ENCODE measurements around the gene PGAP6. TPM values are rescaled to one million over a fixed set of nuclear protein-coding genes. Genes with fewer than 3 reads are reported as not detected.
"Not testable (repeated sequence)": the region's sequence is repeated elsewhere in the genome, so short reads cannot be mapped to it uniquely, and the experiment has no call there.

PGAP6 gene
- total RNA-seq, 1 donor from 2014 or later, result 92.8 TPM

DNA sequence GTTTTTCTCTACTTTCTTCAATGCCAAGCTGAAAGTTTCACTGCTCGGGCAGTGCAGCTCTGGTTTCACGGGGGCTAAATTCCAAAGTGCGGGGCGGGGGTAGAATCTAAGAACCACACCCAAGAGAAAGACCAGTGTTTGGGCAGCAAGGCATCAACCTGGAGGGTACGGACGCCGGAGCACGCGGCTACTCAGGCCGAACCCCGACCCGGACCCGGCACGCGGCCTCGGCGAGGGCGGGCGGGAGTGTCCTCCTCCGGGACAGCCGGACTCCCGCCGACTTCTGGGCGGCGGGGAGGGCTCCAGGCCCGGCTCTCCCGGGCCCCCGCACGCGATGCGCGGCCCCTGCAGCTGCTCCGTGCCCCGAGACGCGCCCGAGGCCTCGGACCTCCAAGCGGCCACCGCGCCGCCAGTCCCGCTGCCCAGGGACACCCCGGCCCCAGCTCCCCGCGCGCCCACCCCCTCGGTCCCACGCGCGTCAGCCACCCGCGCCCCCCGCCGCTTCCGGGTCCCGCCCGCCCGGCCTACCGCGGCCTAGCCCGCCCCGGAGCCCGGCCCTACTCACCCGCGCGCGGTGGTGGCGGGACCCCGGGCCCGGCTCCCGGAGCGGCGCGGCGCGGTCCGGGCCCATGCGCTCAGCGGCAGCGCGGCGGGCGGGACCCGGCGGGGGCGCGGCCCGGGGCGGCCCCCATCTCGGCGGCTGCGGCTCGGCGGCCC, 29.8 kb downstream of the PGAP6 start:
- DNase-seq (ENCODE audit: low read depth), result no peak

GRCh38 chr16:350203-350602, 31.6 kb downstream of the PGAP6 start:
- no peak for DNase-seq (ENCODE audit: low read depth)

- peak; percentile 55 for DNase-seq (ENCODE audit: low read depth)
Observed at GRCh38 chr16:349211-349610, 32.6 kb downstream of the PGAP6 start.

DNA sequence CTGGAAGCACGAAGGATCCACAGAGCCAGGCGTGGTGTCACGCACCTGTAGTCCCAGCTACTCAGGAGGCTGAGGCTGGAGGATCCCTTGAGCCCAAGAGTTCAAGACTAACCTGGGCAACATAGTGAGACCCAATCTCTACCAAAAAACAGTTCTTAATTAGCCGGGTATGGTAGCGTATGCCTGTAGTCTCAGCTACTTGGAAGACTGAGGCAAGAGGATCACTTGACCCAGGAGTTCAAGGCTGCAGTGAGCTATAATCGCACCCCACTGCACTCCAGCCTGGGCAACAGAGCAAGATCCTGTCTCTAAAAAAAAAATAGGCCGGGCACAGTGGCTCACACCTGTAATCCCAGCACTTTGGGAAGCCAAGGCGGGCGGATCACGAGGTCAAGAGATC, 33.3 kb downstream of the PGAP6 start:
- DNase-seq (ENCODE audit: low read depth), result not testable (repeated sequence)

DNA sequence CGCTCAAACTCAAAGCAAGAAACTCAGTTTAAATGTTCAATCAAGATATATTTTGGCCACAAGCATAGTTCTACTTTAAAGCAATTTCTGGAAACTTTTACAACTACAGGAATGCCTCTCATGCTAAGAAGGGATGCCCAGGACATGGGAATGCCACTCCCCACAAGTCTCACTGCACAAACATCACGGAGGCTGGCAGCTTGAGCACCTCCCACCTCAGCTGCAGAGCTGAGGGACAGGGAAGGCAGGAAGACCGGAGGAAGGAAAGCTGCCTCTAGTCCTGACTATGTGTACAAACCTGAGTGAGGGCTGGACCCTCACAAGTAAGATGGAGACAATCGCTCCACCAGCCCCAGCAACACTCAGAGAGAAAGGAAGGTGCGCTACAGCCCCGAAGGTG, 34.6 kb downstream of the PGAP6 start:
- no peak for DNase-seq (ENCODE audit: low read depth)

GRCh38 chr16:346587-346986, 35.2 kb downstream of the PGAP6 start:
- DNase-seq (ENCODE audit: low read depth), result peak; percentile 16

- DNase-seq (ENCODE audit: low read depth), result no peak
Observed at GRCh38 chr16:345772-346171, 36.0 kb downstream of the PGAP6 start.

DNA sequence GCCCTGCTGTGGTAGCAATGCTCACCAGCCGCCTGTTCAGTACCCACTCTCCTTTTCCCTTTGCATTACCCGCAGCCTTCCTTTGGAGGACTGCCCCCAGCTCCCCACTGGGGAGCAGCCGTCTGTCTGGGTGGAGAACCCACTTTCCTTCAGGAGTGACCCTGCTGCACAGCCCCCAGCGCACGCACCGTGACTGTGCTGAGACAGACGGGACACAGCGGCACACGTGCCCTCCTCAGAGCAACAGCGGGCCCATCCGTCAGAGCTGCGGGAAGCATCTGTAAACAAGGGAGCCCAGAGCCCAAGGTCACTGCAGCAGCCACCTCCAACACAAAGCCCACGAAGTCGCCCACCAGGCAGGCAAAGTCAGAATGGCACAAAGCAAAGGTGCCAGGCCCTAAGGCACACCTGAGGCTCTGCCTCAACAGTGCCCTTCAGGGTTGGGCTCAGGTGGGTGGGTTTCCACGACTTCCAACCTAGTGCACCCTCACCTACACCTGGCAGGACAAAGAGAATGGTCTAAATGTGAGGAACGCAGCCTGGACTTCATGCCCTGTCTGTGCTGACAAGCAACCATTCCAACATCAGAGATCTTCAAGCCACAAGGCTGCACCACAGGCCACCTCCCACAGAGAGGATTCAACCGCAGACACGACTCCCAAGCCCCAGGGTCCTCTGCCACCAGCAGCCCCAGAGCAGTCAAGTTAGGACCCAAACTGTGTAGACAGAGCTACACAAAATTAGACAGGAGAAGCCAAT, 39.1 kb downstream of the PGAP6 start:
- DNase-seq (ENCODE audit: low read depth), result no peak

DNA sequence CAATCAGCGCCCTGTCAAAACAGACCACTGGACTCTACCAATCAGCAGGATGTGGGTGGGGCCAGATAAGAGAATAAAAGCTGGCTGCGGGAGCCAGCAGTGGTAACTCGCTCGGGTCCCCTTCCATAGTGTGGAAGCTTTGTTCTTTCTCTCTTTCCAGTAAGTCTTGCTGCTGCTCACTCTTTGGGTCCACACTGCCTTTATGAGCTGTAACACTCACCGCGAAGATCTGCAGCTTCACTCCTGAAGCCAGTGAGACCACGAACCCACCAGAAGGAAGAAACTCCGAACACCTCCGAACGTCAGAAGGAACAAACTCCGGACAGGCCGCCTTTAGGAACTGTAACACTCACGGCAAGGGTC, 39.8 kb downstream of the PGAP6 start:
- not testable (repeated sequence) for DNase-seq (ENCODE audit: low read depth)

- DNase-seq (ENCODE audit: low read depth), result not testable (repeated sequence)
Observed at GRCh38 chr16:341095-341973, 40.4 kb downstream of the PGAP6 start.

DNA sequence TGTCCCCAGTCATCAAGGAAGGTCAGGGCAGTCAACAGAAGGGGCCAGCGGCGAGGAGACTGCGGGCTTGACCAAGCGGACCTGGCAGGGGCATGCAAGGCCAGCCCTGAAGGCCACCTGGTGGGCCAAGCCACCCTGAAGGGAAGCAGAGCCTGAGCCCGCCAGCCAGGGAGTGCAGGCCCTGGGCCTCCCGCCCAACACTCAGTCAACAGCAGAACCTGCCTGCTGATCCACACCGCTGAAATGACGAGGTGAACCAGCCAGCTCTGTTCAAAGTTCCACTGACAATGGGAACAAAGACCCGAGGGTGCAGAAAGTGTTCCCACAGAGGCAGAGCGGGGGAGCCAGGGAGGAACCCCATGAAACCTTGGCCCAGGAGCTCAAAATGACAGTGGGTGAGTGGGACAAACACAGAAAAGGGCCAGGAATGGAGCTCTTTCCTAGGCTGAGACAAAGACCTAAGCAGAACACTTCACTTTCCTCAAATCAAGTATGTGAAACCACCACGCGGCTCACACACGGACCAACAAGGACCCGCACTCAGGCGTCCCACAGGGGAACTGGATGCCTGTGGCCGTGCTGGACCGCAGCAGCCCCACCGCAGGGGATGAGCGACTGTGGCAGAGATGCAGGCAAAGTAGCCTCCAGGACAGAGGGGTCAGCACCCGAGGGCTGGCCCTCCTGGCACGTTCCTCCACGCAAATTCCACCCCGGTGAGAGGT, 41.2 kb downstream of the PGAP6 start:
- DNase-seq (ENCODE audit: low read depth), result no peak

DNA sequence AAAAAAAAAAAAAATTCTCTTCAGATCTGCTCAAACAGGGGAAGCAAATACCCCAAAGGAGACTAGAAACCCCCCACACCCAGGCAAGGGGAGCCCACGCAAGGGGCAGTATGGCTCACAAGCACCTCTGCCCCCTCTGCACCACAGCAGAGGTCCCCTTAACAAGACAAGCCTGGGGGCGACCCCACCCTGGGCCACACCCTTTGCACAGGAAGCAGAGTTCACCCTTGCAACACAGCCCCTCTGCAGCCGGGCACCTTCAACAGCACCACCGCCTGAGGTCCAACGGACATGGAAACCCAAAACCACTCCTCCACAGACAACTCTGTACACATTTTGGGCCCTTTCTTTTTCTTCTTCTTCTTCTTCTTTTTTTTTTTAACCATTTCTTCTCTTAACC, 42.1 kb downstream of the PGAP6 start:
- DNase-seq (ENCODE audit: low read depth), result no peak

DNA sequence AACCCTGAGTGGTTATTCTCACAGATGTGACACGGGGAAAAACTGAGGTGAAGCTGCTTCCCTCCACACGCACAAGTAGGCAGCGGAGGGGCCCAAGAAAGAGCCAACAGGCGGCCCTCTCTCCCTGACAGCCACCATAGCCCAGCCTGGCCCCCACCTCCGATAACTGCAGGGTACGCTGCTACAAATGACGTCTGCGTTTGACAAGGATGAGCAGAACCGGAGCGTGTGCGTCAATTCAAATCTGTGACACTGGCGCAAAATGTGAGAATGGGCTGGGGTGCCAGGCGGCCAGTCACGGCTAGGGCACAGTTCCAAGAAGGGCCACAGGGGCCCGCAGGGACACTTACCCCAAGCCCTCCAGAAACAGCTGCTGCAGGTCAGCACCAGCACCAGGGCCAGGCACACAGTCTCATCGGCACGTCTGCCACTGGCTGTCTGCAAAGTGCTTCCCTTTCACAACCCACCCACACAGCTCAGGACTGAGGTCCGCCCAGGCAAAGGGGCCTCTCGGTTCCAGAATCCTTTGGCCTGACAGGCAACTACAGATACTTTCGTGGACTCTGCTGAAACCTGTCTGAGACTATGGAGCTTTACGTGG, 43.7 kb downstream of the PGAP6 start:
- no peak for DNase-seq (ENCODE audit: low read depth)

GRCh38 chr16:337437-337836, 44.3 kb downstream of the PGAP6 start:
- no peak for DNase-seq (ENCODE audit: low read depth)

DNA sequence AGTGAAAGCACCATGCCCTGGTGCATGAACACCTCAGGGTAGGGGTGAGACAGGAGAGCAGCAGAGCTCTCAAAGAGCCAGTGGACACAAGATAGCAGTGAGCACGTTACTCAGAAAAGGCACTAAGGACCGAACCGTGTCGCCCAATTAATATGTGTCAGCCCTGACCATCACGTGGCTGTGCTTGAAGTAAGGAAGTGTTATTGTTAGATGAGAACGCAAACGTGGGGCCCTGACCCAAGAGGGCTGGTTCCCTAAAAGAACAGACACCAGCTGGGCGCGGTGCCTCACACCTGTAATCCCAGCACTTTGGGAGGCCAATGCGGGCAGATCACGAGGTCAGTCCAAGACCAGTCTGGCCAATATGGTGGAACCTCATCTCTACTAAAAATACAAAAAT, 45.5 kb downstream of the PGAP6 start:
- no peak for DNase-seq (ENCODE audit: low read depth)

DNA sequence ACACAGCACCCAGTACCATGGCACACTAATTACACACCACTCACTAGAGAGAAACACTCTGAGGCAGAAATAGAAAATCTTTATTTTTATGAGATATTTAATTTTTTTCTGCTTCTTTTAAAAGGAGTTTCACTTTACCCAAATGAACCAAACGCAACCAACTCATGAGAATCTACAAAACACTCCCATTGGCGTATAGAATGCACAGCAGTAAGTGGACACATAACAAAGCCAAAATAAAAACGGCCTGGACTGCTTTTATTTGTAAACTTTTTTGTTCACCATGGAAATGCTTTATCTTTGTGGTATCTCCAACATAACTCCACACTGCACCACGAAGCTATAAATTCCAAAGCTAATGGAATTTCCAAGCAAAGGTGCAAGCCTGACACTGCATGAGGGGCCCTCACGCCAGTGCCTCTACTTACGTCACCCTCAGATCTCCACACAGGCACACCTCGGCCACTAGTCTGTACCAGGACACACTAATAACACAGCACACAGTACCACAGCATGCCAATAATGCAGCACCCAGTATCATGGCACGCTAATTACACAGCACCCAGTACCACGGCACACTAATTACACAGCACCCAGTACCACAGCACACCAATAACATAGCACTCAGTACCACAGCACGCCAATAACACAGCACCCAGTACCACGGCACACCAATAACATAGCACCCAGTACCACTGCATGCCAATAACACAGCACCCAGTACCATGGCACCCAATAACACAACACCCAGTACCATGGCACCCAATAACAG, 46.7 kb downstream of the PGAP6 start:
- DNase-seq (ENCODE audit: low read depth), result not testable (repeated sequence)

DNA sequence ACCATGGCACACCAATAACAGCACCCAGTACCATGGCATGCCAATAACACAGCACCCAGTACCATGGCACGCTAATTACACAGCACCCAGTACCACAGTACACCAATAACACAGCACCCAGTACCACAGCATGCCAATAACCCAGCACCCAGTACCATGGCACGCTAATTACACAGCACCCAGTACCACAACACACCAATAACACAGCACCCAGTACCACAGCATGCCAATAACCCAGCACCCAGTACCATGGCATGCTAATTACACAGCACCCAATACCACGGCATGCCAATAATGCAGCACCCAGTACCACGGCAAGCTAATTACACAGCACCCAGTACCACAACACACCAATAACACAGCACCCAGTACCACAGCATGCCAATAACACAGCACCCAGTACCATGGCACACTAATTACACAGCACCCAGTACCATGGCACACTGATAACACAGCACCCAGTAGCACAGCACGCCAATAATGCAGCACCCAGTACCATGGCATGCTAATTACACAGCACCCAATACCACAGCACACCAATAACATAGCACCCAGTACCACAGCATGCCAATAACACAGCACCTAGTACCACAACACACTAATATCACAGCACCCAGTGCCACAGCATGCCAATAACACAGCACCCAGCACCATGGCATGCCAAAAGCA, 47.5 kb downstream of the PGAP6 start:
- DNase-seq (ENCODE audit: low read depth), result not testable (repeated sequence)

GRCh38 chr16:333406-334094, 48.2 kb downstream of the PGAP6 start:
- no peak for DNase-seq (ENCODE audit: low read depth)

GRCh38 chr16:331181-331814, 50.5 kb downstream of the PGAP6 start:
- DNase-seq (ENCODE audit: low read depth), result not testable (repeated sequence)
